Measurements from ENCODE around the gene GPR142. TPM values are rescaled to one million over a fixed set of nuclear protein-coding genes. Genes with fewer than 3 reads are reported as not detected.

The GPR142 gene
- total RNA-seq, 1 donor = not detected

- no peak for DNase-seq (ENCODE audit: low read depth)
- no peak overlapping the region for H3K4me3 ChIP-seq (ENCODE audit: low read depth, low read length)
- no peak for TF ChIP-seq CTCF (IDR thresholded peaks at IDR 0.05; ENCODE audit: insufficient read depth, low read length)
Measured at GRCh38 chr17:74343526-74344284, 23.6 kb upstream of the GPR142 start.

- TF ChIP-seq CTCF (IDR thresholded peaks at IDR 0.05; ENCODE audit: insufficient read depth, low read length) = no peak
- DNase-seq (ENCODE audit: low read depth) = no peak
- no peak overlapping the region for H3K4me3 ChIP-seq (ENCODE audit: low read depth, low read length)
Measured at GRCh38 chr17:74344658-74345057, 22.6 kb upstream of the GPR142 start.

GRCh38 chr17:74345433-74346241 lies 21.7 kb upstream of the GPR142 start:
- H3K4me3 ChIP-seq (ENCODE audit: low read depth, low read length) = no peak overlapping the region
- peak; percentile 6 for DNase-seq (ENCODE audit: low read depth)
- no peak for TF ChIP-seq CTCF (IDR thresholded peaks at IDR 0.05; ENCODE audit: insufficient read depth, low read length)

GRCh38 chr17:74347646-74348045 lies 19.7 kb upstream of the GPR142 start:
- no peak overlapping the region for H3K4me3 ChIP-seq (ENCODE audit: low read depth, low read length)
- TF ChIP-seq CTCF (IDR thresholded peaks at IDR 0.05; ENCODE audit: insufficient read depth, low read length) = no peak
- no peak for DNase-seq (ENCODE audit: low read depth)

- TF ChIP-seq CTCF (IDR thresholded peaks at IDR 0.05; ENCODE audit: insufficient read depth, low read length) = no peak
- no peak for DNase-seq (ENCODE audit: low read depth)
- H3K4me3 ChIP-seq (ENCODE audit: low read depth, low read length) = no peak overlapping the region
Measured at GRCh38 chr17:74349120-74349519, 18.2 kb upstream of the GPR142 start.

- H3K4me3 ChIP-seq (ENCODE audit: low read depth, low read length) = no peak overlapping the region
- no peak for DNase-seq (ENCODE audit: low read depth)
- TF ChIP-seq CTCF (IDR thresholded peaks at IDR 0.05; ENCODE audit: insufficient read depth, low read length) = no peak
Measured at GRCh38 chr17:74350486-74350885, 16.8 kb upstream of the GPR142 start.

Measured in fibroblast of the aortic adventitia (primary cell).